GM12891 (cell line): ENCODE results near the gene NMNAT2.

Experiments used
- POLR2A ChIP-seq: IDR thresholded peaks from 2 replicates; pipeline ENCODE4 v1.6.1; 2011; ENCODE audit warnings: low read depth, low read length, control low read depth
- POLR2AphosphoS5 ChIP-seq: IDR thresholded peaks from 2 replicates; pipeline ENCODE4 v1.6.1; 2011; ENCODE audit warnings: low read depth, low read length, control low read depth
- TAF1 ChIP-seq: IDR thresholded peaks from 2 replicates; pipeline ENCODE4 v1.6.1; 2011; ENCODE audit warnings: low read depth, low read length, control low read depth

- TF ChIP-seq TAF1 (no peak), POLR2A (no peak), POLR2AphosphoS5 (no peak)
These were observed 57.1 kb downstream of the NMNAT2 start for GRCh38 chr1:183361081-183361480.
